ENCODE data around the gene LSR. TPM values are rescaled to one million over a fixed set of nuclear protein-coding genes. Genes with fewer than 3 reads are reported as not detected.
"Not testable (repeated sequence)": the region's sequence is repeated elsewhere in the genome, so short reads cannot be mapped to it uniquely, and the experiment has no call there.

LSR gene
- total RNA-seq, 1 donor from 2014 or later, result 11.3 TPM

- TF ChIP-seq CTCF (IDR thresholded peaks at IDR 0.05; ENCODE audit: insufficient read depth, low read length, severe bottlenecking), result no peak
- no peak for DNase-seq (ENCODE audit: low read depth)
- no peak for FAIRE-seq
- H3K4me3 ChIP-seq (ENCODE audit: low read depth, low read length), result no peak within 1 kb of the TSS
- H3K36me3 ChIP-seq (ENCODE audit: control insufficient read depth, insufficient read depth, low read length), result no peaks in the 10 kb centered on the region
- peaks cover 2% of the 10 kb centered on the region for H3K27me3 ChIP-seq (ENCODE audit: control insufficient read depth, insufficient read depth, low read length)
Observed at GRCh38 chr19:35228177-35228930, 20.4 kb upstream of the LSR start, which contains the start of gene FAM187B. Gene FAM187B (minus strand): TSS chr19:35228739. CDS start chr19:35228680, 59 bp downstream.

- Histone ChIP-seq H3K36me3 (ENCODE audit: control insufficient read depth, insufficient read depth, low read length) (no peaks in the 10 kb centered on the region), H3K27me3 (ENCODE audit: control insufficient read depth, insufficient read depth, low read length) (peaks cover 2% of the 10 kb centered on the region), H3K4me3 (ENCODE audit: low read depth, low read length) (no peak overlapping the region)
- DNase-seq (ENCODE audit: low read depth) (no peak), FAIRE-seq (no peak)
- no peak for TF ChIP-seq CTCF (IDR thresholded peaks at IDR 0.05; ENCODE audit: insufficient read depth, low read length, severe bottlenecking)
Observed at GRCh38 chr19:35229601-35230000, 19.2 kb upstream of the LSR start.

GRCh38 chr19:35231956-35232645 lies 16.7 kb upstream of the LSR start:
- Histone ChIP-seq H3K27me3 (ENCODE audit: control insufficient read depth, insufficient read depth, low read length) (no peaks in the 10 kb centered on the region), H3K36me3 (ENCODE audit: control insufficient read depth, insufficient read depth, low read length) (no peaks in the 10 kb centered on the region), H3K4me3 (ENCODE audit: low read depth, low read length) (no peak overlapping the region)
- no peak for FAIRE-seq
- no peak for DNase-seq (ENCODE audit: low read depth)
- TF ChIP-seq CTCF (IDR thresholded peaks at IDR 0.05; ENCODE audit: insufficient read depth, low read length, severe bottlenecking), result no peak

GRCh38 chr19:35232912-35233311 lies 15.9 kb upstream of the LSR start:
- no peak for TF ChIP-seq CTCF (IDR thresholded peaks at IDR 0.05; ENCODE audit: insufficient read depth, low read length, severe bottlenecking)
- FAIRE-seq, result peak; percentile 18
- no peak overlapping the region for H3K4me3 ChIP-seq (ENCODE audit: low read depth, low read length)
- no peaks in the 10 kb centered on the region for H3K36me3 ChIP-seq (ENCODE audit: control insufficient read depth, insufficient read depth, low read length)
- DNase-seq (ENCODE audit: low read depth), result no peak
- no peaks in the 10 kb centered on the region for H3K27me3 ChIP-seq (ENCODE audit: control insufficient read depth, insufficient read depth, low read length)

- H3K27me3 ChIP-seq (ENCODE audit: control insufficient read depth, insufficient read depth, low read length), result no peaks in the 10 kb centered on the region
- H3K36me3 ChIP-seq (ENCODE audit: control insufficient read depth, insufficient read depth, low read length), result no peaks in the 10 kb centered on the region
- FAIRE-seq (no peak), DNase-seq (ENCODE audit: low read depth) (no peak)
- TF ChIP-seq CTCF (IDR thresholded peaks at IDR 0.05; ENCODE audit: insufficient read depth, low read length, severe bottlenecking), result peak; percentile 19
- H3K4me3 ChIP-seq (ENCODE audit: low read depth, low read length), result no peak overlapping the region
Observed at GRCh38 chr19:35236638-35237400, 12.0 kb upstream of the LSR start.

- not testable (repeated sequence) for H3K4me3 ChIP-seq (ENCODE audit: low read depth, low read length); FAIRE-seq; H3K36me3 ChIP-seq (ENCODE audit: control insufficient read depth, insufficient read depth, low read length); H3K27me3 ChIP-seq (ENCODE audit: control insufficient read depth, insufficient read depth, low read length); DNase-seq (ENCODE audit: low read depth)
Observed at GRCh38 chr19:35239597-35239996, 9.2 kb upstream of the LSR start.
